ENCODE results near the gene FOXL2NB.

GRCh38 chr3:138945709-138946662 is 1.0 kb upstream of the FOXL2NB start:
- TF ChIP-seq, protein P1, sequence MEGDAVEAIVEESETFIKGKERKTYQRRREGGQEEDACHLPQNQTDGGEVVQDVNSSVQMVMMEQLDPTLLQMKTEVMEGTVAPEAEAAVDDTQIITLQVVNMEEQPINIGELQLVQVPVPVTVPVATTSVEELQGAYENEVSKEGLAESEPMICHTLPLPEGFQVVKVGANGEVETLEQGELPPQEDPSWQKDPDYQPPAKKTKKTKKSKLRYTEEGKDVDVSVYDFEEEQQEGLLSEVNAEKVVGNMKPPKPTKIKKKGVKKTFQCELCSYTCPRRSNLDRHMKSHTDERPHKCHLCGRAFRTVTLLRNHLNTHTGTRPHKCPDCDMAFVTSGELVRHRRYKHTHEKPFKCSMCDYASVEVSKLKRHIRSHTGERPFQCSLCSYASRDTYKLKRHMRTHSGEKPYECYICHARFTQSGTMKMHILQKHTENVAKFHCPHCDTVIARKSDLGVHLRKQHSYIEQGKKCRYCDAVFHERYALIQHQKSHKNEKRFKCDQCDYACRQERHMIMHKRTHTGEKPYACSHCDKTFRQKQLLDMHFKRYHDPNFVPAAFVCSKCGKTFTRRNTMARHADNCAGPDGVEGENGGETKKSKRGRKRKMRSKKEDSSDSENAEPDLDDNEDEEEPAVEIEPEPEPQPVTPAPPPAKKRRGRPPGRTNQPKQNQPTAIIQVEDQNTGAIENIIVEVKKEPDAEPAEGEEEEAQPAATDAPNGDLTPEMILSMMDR (IDR thresholded peaks at IDR 0.05) = peak; percentile 83
- TF ChIP-seq REST (IDR thresholded peaks at IDR 0.05; ENCODE audit: insufficient read depth in 1 of 2, low read depth in 2 of 2, low read length in 1 of 2) = no peak
- no peak for TF ChIP-seq POLR2AphosphoS5 (IDR thresholded peaks at IDR 0.05; ENCODE audit: low read depth, low read length)
- peak; percentile 66; the same call in 1 of the 2 replicates for TF ChIP-seq TCF7L2 (IDR thresholded peaks at IDR 0.05; ENCODE audit: low read depth, low read length)
- no peak for TF ChIP-seq SIN3A (IDR thresholded peaks at IDR 0.05; ENCODE audit: borderline replicate concordance, insufficient read depth, low read depth, low read length)

Data from Panc1 (cell line).